VCaP (cell line): ENCODE data around the gene MOSMO.

ENCODE experiments used
- H3K27ac ChIP-seq: fragments of 450-650 bp; 2 replicates; pipeline ENCODE4 v1.5.1; 2017
- CTCF ChIP-seq: fragments of 450-650 bp; conservative IDR thresholded peaks from 2 replicates; pipeline ENCODE4 v1.5.1; 2017; ENCODE audit warnings: mild to moderate bottlenecking, moderate library complexity

Gene MOSMO

GRCh38 chr16:22007509-22008214, at the start of gene MOSMO:
TSS of gene MOSMO (plus strand) at chr16:22008111. CDS start at chr16:22008302, 191 bp downstream.
- peak within 1 kb of the TSS; percentile 86 for H3K27ac ChIP-seq
- TF ChIP-seq CTCF = no peak

GRCh38 chr16:21959050-21959449, 48.9 kb upstream of the MOSMO start:
- no peak for TF ChIP-seq CTCF
- H3K27ac ChIP-seq = no peak overlapping the region

DNA sequence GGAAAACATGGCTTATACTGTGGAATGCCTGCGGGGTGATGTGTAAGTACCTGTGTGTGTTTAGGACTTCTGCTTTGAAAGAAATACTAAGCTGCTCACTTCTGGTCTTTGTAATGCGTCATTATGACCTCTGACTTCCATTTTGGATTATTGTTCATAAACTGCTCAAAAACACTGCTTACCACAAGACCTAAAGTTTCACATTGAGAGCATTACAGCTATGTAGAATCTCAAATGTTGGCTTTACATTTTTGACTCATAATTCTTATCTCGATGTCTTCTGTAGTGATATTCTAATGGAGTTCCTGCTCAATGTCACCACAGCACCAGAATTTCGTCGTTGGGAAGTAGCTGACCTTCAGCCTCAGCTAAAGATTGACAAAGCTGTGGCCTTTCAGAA, 45.4 kb upstream of the MOSMO start:
- no peak for TF ChIP-seq CTCF
- H3K27ac ChIP-seq = no peak overlapping the region

GRCh38 chr16:21963887-21964286, 44.0 kb upstream of the MOSMO start:
- no peak overlapping the region for H3K27ac ChIP-seq
- TF ChIP-seq CTCF = no peak

- TF ChIP-seq CTCF = no peak
These were observed 43.6 kb upstream of the MOSMO start for GRCh38 chr16:21964353-21964752.

GRCh38 chr16:21971856-21972255, 36.1 kb upstream of the MOSMO start:
- no peak for TF ChIP-seq CTCF
- H3K27ac ChIP-seq = no peak overlapping the region

More at GRCh38 chr16:21964353-21964752, 43.6 kb upstream of the MOSMO start:
- H3K27ac ChIP-seq = no peak overlapping the region

GRCh38 chr16:21973945-21974344, 34.0 kb upstream of the MOSMO start:
- H3K27ac ChIP-seq = no peak overlapping the region
- TF ChIP-seq CTCF = no peak
